ENCODE results near the gene ZNF415.
"Not testable (repeated sequence)": the region's sequence is repeated elsewhere in the genome, so short reads cannot be mapped to it uniquely, and the experiment has no call there.

The ZNF415 gene
- total RNA-seq, result 0 to 0.34 reads per million in 2 donors

DNA sequence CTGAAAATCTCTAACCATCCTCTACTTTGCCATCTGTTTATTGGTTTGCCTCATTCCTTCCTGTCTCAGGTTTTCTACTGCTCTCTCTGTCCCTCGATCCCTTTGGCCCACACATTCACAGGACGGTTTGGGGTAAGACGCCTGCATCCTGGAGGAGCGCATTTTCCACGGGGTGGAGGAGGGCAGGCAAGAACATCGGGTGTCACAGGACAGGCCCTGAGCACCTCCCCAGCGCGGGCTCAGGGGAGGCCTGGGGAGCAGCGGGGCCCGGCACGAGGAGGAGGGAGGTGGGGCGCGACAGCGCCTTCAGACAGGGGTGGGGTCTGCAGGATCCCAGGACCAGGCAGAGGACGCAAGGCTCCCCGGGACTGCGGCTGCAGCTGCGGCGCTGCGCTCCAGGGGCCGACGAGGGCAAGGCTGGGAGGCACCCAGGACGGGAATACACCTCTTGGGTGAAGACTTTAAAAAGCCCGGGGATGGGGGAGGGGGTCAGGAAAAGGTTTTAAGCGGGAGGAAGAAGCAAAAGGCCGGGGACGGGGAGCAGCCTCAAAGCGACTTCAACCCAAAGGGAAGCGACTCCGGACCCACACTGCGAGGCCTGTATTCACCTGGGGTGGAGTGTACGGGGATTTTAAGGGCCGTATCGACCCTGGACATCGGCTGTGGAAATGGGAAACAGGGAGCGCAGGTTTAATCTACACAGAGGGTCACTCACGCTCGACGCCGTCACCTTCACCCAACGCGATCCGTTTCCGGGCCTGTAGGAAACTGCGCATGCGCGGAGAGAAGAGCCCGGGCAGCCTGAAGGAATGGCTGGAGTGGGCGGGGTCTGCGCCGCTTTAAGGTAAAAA is at the start of gene ZNF415:
Gene ZNF415 (minus strand): TSS at position 770 of the 851 bp plus-strand sequence. CDS start 10,234 bp downstream, outside the sequence.
- peak in 1 of 5 experiments; percentile 6 for DNase-seq

DNA sequence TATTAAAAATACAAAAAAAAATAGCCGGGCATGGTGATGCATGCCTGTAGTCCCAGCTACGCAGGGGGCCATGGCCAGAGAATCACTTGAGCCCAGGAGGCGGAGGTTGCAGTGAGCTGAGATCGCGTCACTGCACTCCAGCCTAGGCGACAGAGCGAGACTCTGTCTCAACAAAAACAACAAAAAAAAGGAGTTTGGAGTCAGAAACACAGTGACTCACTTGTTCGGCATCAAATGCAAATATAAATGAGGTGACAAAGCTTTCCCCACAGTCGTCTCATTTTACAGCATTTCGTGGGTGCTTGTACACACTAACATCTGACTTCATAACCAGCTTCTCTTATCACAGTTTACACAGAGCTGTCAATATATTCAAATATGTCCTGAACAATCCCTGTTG is 49.5 kb upstream of the ZNF415 start:
- DNase-seq, result no peak

DNA sequence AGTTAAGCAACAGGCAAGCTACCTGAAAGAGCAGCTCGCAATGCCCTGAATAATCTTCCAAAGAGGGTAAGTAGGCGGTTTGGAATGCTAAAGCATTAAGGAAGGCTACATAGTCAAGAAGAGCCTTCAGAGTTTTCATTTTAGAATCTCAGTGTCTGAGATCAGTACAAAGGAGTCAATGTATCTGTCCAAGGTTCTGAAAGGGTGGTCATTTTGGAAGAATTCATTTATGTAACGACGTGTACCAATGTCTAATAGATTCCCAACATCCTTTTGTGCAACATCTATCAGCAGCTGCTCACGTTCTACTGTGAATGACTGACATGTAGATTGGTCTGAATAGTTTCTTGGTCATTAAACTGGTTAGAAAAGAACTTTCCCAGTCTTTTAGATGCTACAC is 45.3 kb upstream of the ZNF415 start:
- no peak for DNase-seq

DNA sequence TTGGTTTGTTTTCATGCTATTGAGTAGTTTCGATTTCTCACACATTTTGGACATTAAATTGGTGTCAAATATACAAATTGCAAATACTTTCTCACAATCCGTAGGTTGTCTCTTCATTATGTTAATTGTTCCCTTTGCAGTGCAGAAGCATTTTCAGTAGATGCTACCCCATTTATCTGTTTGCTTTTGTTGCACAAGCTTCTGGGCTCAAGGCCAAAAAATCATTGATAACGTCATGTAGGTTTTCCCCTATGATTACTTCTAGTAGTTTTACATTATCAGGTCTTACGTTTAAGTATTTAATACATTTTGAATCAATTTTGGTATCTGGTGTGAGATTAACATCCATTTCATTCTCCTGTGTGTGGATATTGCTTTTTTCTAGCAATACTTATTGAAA is 40.2 kb upstream of the ZNF415 start:
- no peak for DNase-seq

DNA sequence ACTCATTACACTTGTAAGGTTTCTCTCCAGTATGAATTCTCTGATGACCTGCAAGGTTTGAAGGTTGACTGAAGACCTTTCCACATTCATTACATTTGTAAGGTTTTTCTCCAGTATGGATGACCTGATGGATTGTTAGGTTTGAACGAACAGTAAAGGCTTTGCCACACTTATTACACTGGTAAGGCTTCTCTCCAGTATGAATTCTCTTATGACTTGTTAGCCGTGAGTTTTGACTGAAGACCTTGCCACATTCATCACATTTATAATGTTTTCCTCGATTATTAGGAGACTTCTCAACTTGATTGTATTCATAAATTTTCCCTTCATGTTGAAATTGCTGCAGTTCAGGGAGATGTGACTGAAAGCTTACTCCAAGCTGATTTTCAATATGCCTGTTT is 33.0 kb upstream of the ZNF415 start:
- no peak for DNase-seq

DNA sequence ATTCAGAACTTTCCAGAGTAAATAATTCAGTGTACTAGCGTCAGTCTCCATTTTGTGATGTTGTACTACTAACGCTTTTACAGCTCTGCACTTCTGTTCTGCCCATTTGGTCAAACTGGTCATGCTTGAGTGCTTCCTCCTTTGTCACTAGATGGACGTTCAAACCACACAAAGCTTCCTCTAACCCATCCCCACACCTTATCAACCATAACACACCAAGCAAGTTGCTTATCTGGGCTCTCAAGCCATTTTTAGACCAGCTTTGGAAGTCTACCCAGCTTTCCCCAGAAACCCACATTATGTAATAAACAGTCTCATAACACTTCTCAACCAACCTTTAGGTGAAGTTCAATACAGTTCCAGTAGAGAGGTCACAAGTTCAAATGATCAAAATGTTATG is 28.4 kb upstream of the ZNF415 start:
- no peak for DNase-seq

DNA sequence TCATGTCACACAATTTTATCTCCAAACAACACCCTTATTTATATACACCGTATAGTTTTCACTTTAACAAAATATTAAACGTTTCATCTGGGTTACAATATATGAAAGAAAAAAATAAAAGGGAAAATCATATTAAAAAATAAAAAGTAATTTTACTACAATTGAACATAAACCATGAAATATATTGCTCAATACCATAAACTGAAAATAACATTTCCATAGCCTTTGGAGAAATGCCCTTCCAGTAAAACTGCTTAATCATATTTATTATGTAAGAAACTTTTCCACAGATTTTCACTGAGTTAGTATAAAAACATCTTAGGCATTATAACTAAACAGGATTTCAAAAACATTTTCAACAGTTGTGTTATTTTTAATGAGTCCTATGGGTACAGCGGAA is 27.6 kb upstream of the ZNF415 start:
- DNase-seq, result no peak

DNA sequence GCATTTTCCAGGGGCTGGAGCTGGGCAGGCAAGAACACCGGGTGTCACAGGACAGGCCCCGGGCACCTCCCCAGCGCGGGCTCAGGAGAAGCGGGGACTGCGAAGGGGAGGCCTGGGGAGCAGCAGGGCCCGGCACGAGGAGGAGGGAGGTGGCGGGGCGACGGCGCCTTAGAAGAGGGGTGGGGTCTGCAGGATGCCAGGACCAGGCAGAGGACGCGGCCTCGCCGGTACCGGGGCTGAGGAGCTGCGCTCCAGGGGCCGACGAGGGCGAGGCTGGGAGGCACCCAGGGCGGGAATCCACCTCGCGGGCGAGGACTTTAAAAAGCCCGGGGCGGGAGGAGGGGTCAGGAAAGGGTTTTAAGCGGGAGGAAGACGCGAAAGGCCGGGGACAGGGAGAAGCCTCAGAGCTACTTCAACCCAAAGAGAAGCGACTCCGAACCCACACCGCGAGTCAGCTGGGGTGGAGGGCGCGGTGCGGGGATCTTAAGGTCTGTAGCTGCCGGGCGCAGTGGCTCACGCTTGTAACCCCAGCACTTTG is 25.5 kb upstream of the ZNF415 start:
- peak in 4 of 5 experiments; percentile 2 to 17 (median 17) for DNase-seq

DNA sequence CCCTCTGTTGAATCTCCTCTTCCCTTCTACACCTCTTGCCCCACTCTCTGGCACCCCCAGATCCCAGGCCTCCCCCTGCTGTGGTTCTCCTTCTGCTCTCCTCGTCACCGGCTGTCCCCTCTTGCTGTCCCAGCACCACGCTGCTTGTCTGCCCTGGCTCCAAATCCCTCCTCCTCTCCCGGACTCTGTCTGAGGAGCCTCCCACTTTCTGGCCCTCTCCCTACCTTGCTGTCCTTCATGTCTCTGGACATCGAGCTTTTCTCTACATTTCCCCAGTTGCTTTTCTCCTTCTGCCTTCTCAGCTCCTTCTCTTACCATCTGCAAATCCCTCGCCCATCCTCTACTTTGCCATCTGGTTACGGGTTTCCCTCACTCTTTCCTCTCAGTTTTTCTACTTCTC is 24.9 kb upstream of the ZNF415 start:
- DNase-seq, result no peak

DNA sequence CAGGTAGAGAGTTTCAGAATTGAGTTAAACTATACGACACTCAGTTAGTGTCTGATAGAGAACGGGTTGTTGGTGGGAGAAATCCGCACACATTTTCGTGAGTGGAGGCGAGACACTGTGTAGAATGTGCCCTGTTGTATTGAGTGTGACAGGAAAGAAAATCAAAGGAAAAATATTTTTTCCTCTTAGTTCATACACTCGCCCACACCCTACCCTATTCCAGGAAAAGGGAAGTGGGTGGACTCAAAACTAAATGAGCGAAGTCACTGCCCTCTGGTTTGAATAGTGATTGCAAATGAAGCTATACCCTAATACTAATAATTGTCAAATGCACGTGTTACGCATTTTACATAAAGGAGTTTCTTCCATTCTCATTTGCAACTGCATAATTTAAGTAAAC is 24.1 kb upstream of the ZNF415 start:
- no peak for DNase-seq

DNA sequence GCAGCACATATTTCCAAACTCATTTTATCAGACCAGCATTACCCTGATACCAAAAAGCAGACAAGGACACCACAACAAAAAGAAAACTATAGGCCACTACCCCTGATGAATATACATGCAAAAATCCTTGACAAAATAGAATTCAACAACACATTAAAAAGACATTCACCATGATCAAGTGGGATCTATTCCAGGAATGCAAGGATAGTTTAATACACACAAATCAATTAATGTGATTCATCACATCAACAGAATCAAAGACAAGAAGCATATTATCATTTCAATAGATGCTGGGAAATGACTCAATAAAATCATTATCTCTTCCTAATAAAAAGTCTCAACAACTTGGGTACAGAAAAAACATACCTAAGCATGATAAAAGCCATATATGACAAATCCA is 14.9 kb upstream of the ZNF415 start:
- DNase-seq, result no peak

DNA sequence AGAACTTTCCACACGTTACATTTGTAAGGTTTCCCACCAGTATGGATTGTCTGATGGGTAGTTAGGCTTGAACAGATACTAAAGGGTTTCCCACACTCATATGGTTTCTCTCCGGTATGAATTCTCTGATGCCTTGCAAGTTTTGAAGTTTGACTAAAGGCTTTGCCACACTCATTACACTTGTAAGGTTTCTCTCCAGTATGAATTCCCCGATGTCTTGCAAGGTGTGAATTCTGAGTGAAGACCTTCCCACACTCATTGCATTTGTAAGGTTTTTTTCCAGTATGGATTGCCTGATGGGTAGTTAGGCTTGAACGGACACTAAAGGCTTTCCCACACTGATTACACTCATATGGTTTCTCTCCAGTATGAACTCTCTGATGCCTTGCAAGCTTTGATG is 7.6 kb upstream of the ZNF415 start:
- no peak for DNase-seq

DNA sequence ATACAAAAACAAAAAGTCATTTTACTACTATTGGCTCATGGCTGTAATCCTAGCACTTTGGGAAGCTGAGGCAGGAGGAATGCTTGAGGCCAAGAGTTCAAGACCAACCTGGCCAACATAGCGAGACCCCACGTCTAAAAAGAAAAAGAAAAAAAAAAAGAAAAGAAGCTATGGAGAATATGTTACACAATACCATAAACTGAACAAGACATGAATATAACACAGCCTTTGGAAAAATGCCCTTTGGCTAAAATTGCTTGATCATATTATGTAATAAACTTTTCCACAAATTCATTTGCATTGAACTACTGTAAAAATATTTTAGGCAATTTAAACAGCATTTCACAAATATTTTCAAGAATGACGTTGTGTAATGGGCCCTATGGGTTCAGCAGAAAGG is 3.7 kb upstream of the ZNF415 start:
- DNase-seq, result no peak

DNA sequence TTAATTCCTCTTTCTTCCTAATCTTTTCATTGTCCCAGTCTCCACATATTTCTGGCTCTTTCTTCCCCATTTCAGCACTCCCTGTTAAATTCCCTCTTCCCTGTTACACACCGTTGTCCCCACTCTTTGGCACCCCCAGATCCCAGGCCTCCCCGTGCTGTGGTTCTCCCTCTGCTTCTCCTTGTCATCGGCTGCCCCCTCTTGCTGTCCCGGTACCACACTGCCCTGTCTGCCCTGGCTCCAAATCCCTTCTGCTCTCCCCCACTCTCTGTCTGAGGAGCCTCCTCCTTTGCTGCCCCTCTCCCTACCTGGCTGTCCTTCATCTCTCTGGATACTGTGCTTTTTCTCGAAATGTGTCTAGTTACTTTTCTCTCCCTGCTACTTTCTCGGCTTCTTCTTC is 983 bp downstream of the ZNF415 start:
- DNase-seq, result no peak

DNA sequence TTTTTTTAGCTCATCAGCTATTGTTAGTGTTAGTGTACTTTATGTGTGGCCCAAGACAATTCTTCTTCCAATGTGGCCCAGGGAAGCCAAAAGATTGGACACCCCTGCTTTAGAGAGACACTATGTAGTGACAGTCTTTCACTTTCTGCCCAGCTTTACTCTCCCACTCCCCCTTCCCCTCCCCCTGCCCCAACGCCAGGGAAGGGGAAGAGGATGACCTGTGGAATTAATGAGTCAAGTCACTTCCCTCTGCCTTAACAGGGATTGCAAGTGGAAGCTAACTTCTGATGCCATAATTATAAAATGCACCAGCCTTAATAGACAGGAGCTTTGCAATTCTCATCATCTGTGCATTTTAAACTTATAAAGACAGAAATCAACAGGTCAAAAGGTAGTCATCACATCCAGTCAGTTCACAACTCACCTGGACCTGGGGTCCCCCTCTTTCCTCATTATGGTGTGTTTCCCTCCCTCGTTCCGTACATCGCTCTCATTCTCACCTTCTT is 1.6 kb downstream of the ZNF415 start:
- DNase-seq, result no peak

DNA sequence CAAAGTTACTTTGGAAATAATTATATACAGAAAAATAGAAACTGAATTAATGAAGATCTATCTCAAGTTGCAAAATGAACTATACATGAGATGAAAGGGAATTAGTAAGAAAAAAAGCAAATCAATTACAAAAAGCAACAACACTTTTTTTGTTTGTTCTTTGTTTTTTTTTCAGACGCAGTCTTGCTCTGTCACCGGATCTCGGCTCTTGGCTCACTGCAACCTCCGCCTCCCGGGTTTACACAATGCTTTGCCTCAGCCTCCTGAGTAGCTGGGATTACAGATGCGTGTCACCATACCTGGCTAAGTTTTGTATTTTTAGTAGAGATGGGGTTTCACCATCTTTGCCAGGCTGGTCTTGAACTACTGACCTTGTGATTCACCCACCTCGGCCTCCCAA is 2.2 kb downstream of the ZNF415 start:
- no peak for DNase-seq

DNA sequence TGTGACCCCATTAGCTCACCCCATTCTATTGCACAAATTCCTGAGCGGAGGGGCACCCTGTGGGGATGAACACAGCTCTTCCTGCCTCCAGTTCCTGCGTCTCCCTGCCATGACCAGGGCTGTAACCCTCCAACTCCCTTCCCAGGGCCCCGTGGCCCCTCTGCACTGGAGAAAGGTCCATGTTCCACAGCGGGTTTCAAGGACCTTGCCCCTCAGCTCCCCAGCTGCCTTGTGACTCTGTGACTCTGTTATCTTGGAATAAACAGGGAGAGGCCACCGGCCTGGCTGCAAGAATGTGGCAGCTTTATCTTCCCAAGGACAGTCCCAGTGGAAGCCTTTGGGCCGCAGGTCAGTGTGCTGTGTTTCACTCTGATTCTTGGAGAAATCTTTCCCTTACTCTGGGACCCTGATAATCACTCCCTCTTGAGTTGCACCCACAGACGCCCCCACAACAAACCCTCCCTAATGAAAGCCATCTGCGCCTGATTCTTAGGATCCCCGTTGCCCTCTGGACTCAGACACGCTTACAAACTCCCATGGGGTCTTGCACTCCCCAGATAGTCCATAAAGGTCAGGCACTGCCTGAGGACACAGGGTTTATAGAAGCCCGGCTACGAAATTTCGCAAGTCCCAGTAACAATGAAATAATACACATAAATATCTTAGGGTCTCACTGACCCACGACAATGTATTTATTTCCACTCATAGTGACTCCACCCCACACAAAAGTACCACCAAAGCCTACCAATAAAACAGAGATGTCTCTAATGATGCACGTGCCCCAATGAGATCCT is 5.8 kb downstream of the ZNF415 start:
- not testable (repeated sequence) for DNase-seq

DNA sequence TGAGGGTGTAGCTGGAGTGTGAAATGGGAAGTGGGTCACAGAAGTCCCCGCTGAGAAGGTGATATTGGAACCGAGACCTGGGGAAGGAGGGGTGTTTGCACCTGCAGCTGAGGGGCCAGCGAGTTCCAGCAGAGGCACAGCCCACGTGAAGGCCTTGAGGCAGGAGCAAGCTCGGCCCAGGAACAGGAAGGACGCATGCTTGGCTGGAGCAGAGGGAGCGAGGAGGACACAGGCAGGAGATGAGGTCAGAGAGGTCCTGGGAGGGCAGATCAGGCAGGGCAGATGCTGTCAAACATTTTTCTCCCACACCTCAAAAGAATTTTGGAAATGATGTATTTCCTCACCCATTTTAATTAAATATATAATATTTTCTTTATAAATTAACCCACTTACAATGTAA is 9.3 kb downstream of the ZNF415 start:
- DNase-seq, result no peak

DNA sequence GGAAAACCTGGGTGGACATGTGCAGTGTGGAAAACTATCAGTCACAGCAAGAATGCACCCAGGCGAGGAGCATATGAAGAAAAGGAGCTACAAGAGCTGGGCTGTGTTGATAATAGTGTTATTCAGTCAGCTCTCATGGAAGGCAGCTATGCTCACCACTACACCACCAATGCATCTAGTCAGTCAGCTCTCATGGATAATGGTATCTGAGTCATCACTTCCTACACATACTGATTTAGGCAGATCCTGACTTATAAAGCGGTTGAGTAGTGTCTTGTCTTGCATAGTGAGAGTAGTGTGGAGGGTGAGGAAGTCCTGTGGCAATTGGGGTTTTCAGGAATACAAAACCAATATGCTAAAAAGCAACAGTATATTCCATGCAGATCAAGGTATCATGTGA is 20.4 kb downstream of the ZNF415 start:
- DNase-seq, result no peak

DNA sequence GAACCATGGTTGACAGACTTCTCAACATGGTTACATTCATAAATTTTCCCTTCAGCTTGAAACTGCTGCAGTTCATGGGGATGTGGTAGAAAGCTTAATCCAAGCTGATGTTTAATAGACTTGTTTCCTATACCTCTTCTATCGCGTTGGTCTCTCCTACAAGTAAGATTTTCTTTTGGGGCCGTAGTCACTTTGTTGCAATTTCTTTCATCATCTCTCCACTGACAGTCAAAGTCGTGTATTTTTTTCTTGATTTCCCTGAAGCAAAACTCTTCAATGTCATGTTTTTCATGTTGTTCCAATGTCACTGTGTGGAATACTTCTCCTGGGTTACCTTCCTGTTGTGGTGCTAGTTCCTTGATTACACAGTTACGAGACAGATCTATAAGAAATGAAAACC is 23.2 kb downstream of the ZNF415 start:
- DNase-seq, result no peak

DNA sequence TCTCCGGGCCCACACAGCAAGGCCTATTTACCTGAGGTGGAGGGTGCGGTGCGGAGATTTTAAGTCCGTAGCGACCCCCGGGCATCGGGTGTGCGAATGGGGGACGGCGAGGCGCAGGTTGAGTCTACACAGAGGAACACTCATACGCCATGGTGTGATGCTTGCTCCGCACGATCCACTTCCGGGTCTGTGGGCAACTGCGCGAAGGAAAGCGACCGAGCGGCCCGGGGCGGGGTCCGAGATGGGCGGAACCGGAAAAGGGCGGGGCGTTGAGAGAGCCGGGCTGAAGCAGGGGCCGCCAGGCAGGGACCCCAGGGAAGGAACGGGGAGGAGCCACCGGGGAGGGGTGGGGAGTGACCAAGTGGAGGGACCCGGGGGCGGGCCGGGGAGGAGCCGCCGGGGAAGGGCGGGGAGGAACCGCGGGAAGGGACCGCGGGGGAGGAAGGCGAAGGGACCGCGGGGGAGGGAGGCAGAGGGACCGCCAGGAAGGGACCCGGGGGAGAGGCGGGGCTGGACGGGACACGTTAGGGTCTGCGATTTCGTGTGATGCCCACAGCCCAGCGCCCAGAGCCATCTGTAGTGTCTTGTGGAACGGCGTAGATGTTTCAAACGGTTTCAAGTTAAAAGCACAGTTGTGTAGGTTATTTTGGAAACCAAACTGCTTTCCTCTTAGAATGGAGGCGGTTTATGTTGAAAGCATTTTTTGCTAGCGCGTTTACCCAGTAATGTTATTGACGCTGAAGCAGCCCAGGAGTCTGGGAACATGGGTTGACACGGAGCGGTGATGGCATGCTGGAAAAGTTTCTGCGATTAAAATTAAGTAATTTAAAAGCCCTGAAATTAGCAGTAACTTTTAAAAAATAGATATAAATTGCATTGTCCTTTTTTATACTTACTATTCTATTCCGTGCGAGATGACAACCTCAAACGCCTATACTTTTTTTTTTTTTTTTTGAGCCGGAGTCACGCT is 29.2 kb downstream of the ZNF415 start, which contains the start of gene ZNF160:
Gene ZNF160 (minus strand): TSS at position 189 of the 970 bp plus-strand sequence. CDS start 17,146 bp downstream, outside the sequence.
- DNase-seq, result peak; percentile 96 to 98 (median 98)

DNA sequence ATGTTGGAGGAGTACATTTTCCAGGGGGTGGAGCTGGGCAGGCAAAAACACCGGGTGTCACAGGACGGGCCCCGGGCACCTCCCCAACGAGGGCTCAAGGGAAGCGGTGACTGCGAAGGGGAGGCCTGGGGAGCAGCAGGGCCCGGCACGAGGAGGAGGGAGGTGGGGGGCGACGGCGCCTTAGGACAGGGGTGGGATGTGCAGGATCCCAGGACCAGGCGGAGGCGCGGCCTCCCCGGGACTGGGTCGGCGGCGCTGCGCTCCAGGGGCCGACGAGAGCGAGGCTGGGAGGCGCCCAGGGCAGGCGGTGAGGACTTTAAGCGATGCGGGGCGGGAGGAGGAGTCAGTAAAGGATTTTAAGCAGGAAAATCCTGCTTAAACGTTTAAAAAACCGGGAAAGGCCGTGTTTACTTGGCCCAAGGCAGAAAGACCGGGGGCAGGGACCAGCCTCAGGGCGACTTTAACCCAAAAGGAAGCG is 29.9 kb downstream of the ZNF415 start:
- peak in 2 of 5 experiments; percentile 10 to 76 for DNase-seq

Measured in T-helper 2 cell (primary cell).